ENCODE measurements around the gene TMEM52. TPM values are rescaled to one million over a fixed set of nuclear protein-coding genes. Genes with fewer than 3 reads are reported as not detected.

TMEM52 gene
- total and polyA plus RNA-seq, 9 of the 15 experiments (the other 6 are each of a cell fraction or from before 2014, with no cell fraction given) = 0.37 to 22.5 (median 6.8) TPM

GRCh38 chr1:1941211-1941841, 22.2 kb upstream of the TMEM52 start:
- ChIA-PET POLR2A (interaction anchor here (0.6 kb wide), 1 partner anchor 86 kb away, joined by 3 read pairs; no protein-coding TSS in a partner anchor), CTCF (ENCODE audit: low intra/inter-chr PET ratio) (no interaction called here)
- Histone ChIP-seq H3K4me2 (ENCODE audit: insufficient read depth, low read length) (no peak overlapping the region), H4K20me1 (replicated peaks; ENCODE audit: control insufficient read depth, insufficient read depth, low read length) (peaks cover 14% of the 10 kb centered on the region; the same call in 1 of the 2 replicates), H3K9me3 (replicated peaks; ENCODE audit: control insufficient read depth, insufficient read depth, low read depth, low read length) (no peaks in the 10 kb centered on the region), H2AFZ (ENCODE audit: low read depth, low read length) (no peak overlapping the region), H3K4me1 (replicated peaks in 1 of 2; ENCODE audit: control insufficient read depth in 2 of 2, insufficient read depth in 2 of 2, low read length in 2 of 2) (peaks cover 0 to 41% of the 10 kb centered on the region in 2 experiments; a peak in 2 of 5 replicates), H3K9me1 (ENCODE audit: control insufficient read depth, insufficient read depth, low read length) (no peaks in the 10 kb centered on the region), H3K27me3 (ENCODE audit: control insufficient read depth in 2 of 2, insufficient read depth in 2 of 2, low read length in 2 of 2) (peaks cover 47 to 95% of the 10 kb centered on the region in 2 experiments), H3K9ac (ENCODE audit: insufficient read depth in 1 of 2, low read depth in 2 of 2, low read length in 2 of 2) (no peak overlapping the region), H3K79me2 (ENCODE audit: control insufficient read depth, insufficient read depth, low read length) (no peaks in the 10 kb centered on the region), H3K27ac (ENCODE audit: extremely low read depth, low read depth, low read length) (no peak overlapping the region), H3K36me3 (ENCODE audit: control insufficient read depth, insufficient read depth, low read length) (no peaks in the 10 kb centered on the region), H3K4me3 (no peak overlapping the region)
- in situ Hi-C loops (cut with MboI) (no loop called here), intact Hi-C loops (cut with micrococcal nuclease) (no loop called here)
- 1% methylated on average over 19 of the region's 19 CpGs for WGBS (ENCODE audit: insufficient coverage, low coverage, missing lambda C conversion rate)
- DNase-seq (ENCODE audit: extremely low read depth in 1 of 4, low spot score in 3 of 4) (no peak), ATAC-seq (no peak), FAIRE-seq (no peak)
- BruUV-seq (replicated peaks) = no TSS peak
- TF ChIP-seq MBD1 (CRISPR knock-in tag; IDR thresholded peaks at IDR 0.05) (no peak), GABPA (tag; conservative IDR thresholded peaks at IDR 0.05; ENCODE audit: low read depth) (no peak), FOXO4 (CRISPR knock-in tag; IDR thresholded peaks at IDR 0.05) (no peak), REST (IDR thresholded peaks at IDR 0.05; ENCODE audit: borderline replicate concordance) (no peak), REST (CRISPR knock-in tag; IDR thresholded peaks at IDR 0.05; ENCODE audit: low read depth) (no peak), NKRF (IDR thresholded peaks at IDR 0.05; ENCODE audit: borderline replicate concordance) (no peak), NR2C1 (IDR thresholded peaks at IDR 0.05) (no peak), NR2C1 (tag; IDR thresholded peaks at IDR 0.05) (no peak), RUNX1 (IDR thresholded peaks at IDR 0.05; ENCODE audit: low read depth) (no peak)

All from K562 (cell line).